Occipital lobe (tissue), 2 donors: ENCODE data around the gene CHCHD6. TPM values are rescaled to one million over a fixed set of nuclear protein-coding genes. Genes with fewer than 3 reads are reported as not detected.

Source experiments
- DNase-seq: peaks from one replicate; lab custom pipeline; 2025; lab: John Stamatoyannopoulos, UW
- total RNA-seq: library from RNA; depleted of rRNA; stranded (reverse); fragments of >200 nt; gene quantifications from one replicate; pipeline ENCODE4 v1.2.3, GENCODE V29; 2014

Gene CHCHD6
- total RNA-seq, 1 donor from 2014 or later, result 28.2 TPM

DNA sequence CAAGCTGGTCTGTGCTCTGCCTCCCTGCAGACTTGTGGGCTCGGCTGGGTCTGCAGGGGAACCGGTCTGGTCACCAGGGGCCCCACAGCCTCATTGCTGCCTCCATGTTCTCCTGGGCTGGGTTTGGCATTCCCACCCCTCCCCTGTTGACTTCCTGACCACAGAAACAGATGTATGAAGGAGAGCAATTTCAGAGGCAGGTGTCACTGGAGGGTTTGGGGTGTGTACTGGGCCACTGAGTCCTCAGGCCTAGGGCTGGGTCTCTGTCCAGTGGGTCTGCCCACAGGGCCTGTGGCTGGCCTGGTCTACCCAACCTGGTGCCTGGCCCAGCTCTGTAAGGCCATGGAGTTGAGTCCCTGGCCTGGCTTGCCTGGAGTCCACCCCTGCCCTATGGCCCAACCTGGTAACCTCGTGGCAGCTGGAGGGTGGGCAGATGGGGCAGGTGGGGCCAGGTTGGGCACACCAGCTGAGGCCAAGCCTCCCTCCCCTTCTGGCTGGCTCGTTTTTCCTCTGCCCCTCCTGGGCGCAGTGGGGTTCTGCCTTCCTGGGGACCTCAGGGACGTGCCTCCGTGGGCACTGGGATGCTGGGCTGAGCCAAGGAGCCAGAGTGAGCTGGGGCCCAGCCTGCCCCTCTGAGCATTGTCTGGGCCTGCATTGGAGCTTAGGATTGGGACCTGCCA, 299.7 kb downstream of the CHCHD6 start:
- no peak for DNase-seq

DNA sequence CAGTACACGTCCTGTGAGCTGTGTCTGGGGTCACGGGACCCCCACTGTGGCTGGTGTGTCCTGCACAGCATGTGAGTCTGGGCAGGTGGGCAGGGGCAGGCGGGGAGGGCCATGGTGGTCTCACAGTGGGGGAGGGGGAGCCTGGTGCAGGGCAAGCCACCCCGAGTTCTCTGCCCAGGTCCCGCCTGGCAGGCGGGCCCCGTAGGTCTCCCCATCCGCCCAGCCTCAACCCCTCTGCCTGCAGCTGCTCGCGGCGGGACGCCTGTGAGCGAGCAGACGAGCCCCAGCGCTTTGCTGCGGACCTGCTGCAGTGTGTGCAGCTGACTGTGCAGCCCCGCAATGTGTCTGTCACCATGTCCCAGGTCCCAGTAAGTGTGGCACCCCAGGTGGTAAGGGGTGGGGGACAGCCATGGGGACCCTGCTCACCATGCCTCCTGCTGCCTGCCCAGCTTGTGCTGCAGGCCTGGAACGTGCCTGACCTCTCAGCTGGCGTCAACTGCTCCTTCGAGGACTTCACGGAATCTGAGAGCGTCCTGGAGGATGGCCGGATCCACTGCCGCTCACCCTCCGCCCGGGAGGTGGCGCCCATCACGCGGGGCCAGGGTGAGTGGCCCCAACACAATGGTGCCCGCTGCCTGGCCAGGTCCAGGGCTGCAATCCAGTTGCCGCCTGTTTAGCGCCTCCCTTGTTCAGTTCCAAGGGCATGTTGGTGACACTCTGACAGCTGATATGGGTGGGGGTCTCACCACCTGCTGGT, 300.8 kb downstream of the CHCHD6 start:
- DNase-seq, result no peak

DNA sequence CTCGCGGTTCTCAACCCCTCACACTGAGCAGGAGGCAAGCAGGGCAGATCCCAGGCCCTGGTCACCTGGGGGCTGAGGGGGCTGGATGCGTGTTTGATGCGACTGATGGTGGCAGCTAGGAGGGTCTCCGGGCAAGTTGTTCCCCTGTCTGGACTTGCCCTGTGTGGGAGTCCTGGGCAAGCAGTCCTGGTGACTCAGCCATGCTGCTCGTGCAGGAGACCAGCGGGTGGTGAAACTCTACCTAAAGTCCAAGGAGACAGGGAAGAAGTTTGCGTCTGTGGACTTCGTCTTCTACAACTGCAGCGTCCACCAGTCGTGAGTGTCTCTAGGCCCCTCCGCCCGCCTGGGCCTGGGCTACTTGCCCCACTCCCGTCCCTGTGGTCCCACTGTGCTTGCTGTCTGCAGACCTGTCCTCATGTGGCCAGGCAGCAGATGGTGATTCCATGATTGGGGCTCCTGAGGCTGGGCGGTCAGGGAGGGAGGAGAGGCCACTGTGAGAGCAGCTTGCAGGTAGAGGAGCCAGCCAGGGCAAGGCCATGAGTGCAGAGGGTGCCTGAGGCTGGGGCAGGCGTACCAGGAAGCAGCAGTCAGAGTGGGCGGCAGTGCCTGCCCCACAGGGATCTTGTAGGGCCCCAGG, 301.9 kb downstream of the CHCHD6 start:
- no peak for DNase-seq

DNA sequence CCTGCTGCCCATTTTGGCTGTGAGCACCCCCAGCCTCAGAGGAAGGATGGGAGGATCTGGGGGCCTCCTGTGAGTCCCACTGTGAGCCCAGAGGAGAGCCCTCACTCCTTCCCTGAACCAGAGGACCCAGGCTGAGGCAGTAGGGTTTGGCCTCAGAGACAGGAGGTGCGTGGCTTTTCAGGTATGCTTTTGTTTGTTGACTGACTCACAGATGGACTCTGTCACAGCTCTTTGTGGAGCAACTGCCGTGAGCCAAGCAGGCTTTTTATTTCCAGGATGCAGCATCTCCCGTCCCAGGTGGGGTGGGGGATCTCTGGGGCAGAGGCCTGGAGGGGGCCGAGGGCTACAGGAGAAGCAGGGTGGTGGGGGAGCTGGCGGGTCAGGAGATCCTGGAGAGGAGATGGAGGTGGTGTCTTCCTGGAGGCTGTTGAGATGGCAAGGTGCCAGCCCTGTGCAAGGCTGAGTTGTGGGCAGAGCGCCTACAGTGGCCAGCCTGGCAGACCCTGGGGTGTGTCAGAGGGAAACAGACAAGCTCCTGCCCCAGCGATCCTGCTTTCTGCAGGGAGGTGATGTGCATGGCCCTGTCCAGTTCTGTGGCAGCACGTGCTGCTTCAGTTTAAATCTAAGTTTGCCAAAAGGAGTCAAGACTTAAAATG, 302.9 kb downstream of the CHCHD6 start:
- DNase-seq, result no peak

DNA sequence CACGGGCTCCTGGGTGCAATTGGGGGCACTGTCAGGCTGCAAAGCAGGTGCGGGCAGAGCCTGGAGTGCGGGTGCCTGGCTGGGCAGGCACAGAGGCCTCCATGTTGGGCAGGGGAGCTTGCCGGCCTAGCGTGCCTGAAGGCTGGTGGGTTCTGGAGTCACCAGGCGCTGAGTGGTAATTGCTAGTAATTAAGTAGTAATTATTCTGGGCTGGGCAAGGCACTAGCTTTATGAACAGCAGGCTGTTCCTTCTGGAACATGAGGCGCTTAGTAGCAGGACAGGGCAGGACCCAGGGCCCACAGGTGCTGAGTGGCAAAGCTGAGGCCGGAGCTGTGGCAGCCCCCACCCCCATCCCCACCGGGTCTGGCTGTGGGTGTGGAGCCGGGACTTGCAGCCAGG, 304.2 kb downstream of the CHCHD6 start:
- DNase-seq, result no peak

DNA sequence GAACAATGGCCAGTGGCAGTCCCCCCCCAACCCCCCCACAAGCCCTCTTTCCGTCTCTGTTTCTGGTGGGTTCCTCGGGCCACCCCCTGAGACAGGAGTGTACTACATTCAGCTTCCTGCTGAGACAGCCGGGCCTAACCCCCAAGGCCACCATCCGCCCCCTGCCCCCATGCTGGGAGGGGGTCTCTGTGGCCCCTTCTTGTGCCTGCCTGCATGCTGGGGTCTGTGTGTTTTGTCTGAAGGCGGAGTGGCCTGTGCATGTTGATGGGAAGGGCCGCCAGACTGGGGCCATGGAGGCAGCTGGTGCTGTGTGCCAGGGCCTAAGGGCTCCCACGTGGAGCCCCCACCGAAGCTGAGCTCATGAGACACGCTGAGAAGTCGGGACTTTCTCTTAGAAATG, 305.5 kb downstream of the CHCHD6 start:
- DNase-seq, result no peak

Other genes with a start within 250 kb of the CHCHD6 start
- 40.7 TPM for gene ZXDC, start 228.3 kb upstream of the CHCHD6 start, total RNA-seq
- gene UROC1, start 186.5 kb upstream of the CHCHD6 start, total RNA-seq, result not detected
- not detected for gene CHST13, start 180.1 kb upstream of the CHCHD6 start, total RNA-seq
- gene C3orf22, start 145.3 kb upstream of the CHCHD6 start, total RNA-seq, result not detected
- gene TXNRD3, start 49.1 kb upstream of the CHCHD6 start, total RNA-seq, result 15.3 TPM